Activated CD8-positive, alpha-beta T cell treated with anti-CD3 and anti-CD28 coated beads, Interleukin-2, amount 10 ng/mL, durations not matched to agents 7 days and 5 days (primary cell): ENCODE data around the gene AIF1L. TPM values are rescaled to one million over a fixed set of nuclear protein-coding genes. Genes with fewer than 3 reads are reported as not detected.
"Not testable (repeated sequence)": the region's sequence is repeated elsewhere in the genome, so short reads cannot be mapped to it uniquely, and the experiment has no call there.

Experiments used
- ATAC-seq: fragments of 150-1000 bp; cut with Tn5 transposase; one replicate; pipeline ENCODE4 v1.10.0; 2021; ENCODE audit warnings: moderate library complexity
- CTCF ChIA-PET: fragments of 350-600 bp; sonication (Branson Sonifier 250); formaldehyde crosslinking; loops from one replicate; lab custom pipeline; 2021; ENCODE audit warnings: antibody characterized with exemption; lab: Charles Lee
- POLR2A ChIA-PET: fragments of 350-600 bp; sonication (Branson Sonifier 250); formaldehyde crosslinking; loops from one replicate; lab custom pipeline; 2021; ENCODE audit warnings: antibody characterized with exemption; lab: Charles Lee
- DNase-seq: peaks from one replicate; pipeline ENCODE4 v3.0.0-alpha.2; 2020
- H3K27ac Mint-ChIP-seq: one replicate; pipeline ENCODE4 v1.8.0; 2021; ENCODE audit warnings: mild to moderate bottlenecking, mixed read lengths
- H3K27me3 Mint-ChIP-seq: one replicate; pipeline ENCODE4 v1.8.0; 2021; ENCODE audit warnings: low read depth, mixed read lengths
- H3K36me3 Mint-ChIP-seq: one replicate; pipeline ENCODE4 v1.8.0; 2021; ENCODE audit warnings: low read depth, mixed read lengths
- H3K4me1 Mint-ChIP-seq: one replicate; pipeline ENCODE4 v1.8.0; 2021; ENCODE audit warnings: low read depth, mixed read lengths
- H3K4me3 Mint-ChIP-seq: one replicate; pipeline ENCODE4 v1.8.0; 2021; ENCODE audit warnings: mild to moderate bottlenecking, mixed read lengths
- H3K9me3 Mint-ChIP-seq: one replicate; pipeline ENCODE4 v1.8.0; 2022; ENCODE audit warnings: mixed read lengths; ENCODE audit not compliant: insufficient read depth
- total RNA-seq, 2 experiments: library from RNA; stranded (reverse); gene quantifications; one replicate each; pipeline ENCODE4 v1.2.3, GENCODE V29; 2021

AIF1L gene
- total RNA-seq, 2 experiments from 2014 or later: 0.29 to 0.31 TPM

GRCh38 chr9:131103535-131103934 is 7.2 kb downstream of the AIF1L start:
- Mint-ChIP-seq H3K36me3 (no peaks in the 10 kb centered on the region), H3K27ac (no peak overlapping the region), H3K4me1 (no peaks in the 10 kb centered on the region), H3K4me3 (no peak overlapping the region), H3K9me3 (no peaks in the 10 kb centered on the region), H3K27me3 (no peaks in the 10 kb centered on the region)
- ChIA-PET POLR2A (no interaction called here), CTCF (no interaction called here)
- DNase-seq (no peak), ATAC-seq (no peak)

GRCh38 chr9:131104016-131104740 is 7.8 kb downstream of the AIF1L start:
- no peaks in the 10 kb centered on the region for H3K9me3 Mint-ChIP-seq
- POLR2A ChIA-PET: no interaction called here
- H3K4me3 Mint-ChIP-seq: no peak overlapping the region
- H3K27ac Mint-ChIP-seq: no peak overlapping the region
- CTCF ChIA-PET: no interaction called here
- no peaks in the 10 kb centered on the region for H3K27me3 Mint-ChIP-seq
- ATAC-seq (no peak), DNase-seq (no peak)
- H3K36me3 Mint-ChIP-seq: no peaks in the 10 kb centered on the region
- no peaks in the 10 kb centered on the region for H3K4me1 Mint-ChIP-seq

GRCh38 chr9:131105952-131106351 is 9.6 kb downstream of the AIF1L start:
- no peaks in the 10 kb centered on the region for H3K27me3 Mint-ChIP-seq
- no peak overlapping the region for H3K4me3 Mint-ChIP-seq
- H3K36me3 Mint-ChIP-seq: no peaks in the 10 kb centered on the region
- ATAC-seq: no peak
- DNase-seq: no peak
- no peaks in the 10 kb centered on the region for H3K4me1 Mint-ChIP-seq
- H3K27ac Mint-ChIP-seq: no peak overlapping the region
- no peaks in the 10 kb centered on the region for H3K9me3 Mint-ChIP-seq
- CTCF ChIA-PET: no interaction called here
- POLR2A ChIA-PET: interaction anchor here (1.1 kb wide), 1 partner anchor 19 kb away, joined by 3 read pairs; the partner anchor contains the start of gene NUP214

GRCh38 chr9:131107760-131108159 is 11.4 kb downstream of the AIF1L start:
- POLR2A ChIA-PET: no interaction called here
- H3K4me1 Mint-ChIP-seq: no peaks in the 10 kb centered on the region
- H3K27me3 Mint-ChIP-seq: no peaks in the 10 kb centered on the region
- DNase-seq (no peak), ATAC-seq (no peak)
- CTCF ChIA-PET: no interaction called here
- H3K9me3 Mint-ChIP-seq: no peaks in the 10 kb centered on the region
- H3K27ac Mint-ChIP-seq: no peak overlapping the region
- no peak overlapping the region for H3K4me3 Mint-ChIP-seq
- no peaks in the 10 kb centered on the region for H3K36me3 Mint-ChIP-seq

GRCh38 chr9:131111186-131111853 is 15.0 kb downstream of the AIF1L start:
- Mint-ChIP-seq H3K27me3 (peaks cover 2% of the 10 kb centered on the region), H3K27ac (no peak overlapping the region), H3K4me1 (no peaks in the 10 kb centered on the region), H3K36me3 (no peaks in the 10 kb centered on the region), H3K4me3 (no peak overlapping the region), H3K9me3 (no peaks in the 10 kb centered on the region)
- CTCF ChIA-PET: interaction anchor here (0.8 kb wide), 1 partner anchor 225 kb away, joined by 3 read pairs; no protein-coding TSS in a partner anchor
- POLR2A ChIA-PET: interaction anchor here (1.1 kb wide), 1 partner anchor 14 kb away, joined by 3 read pairs; the partner anchor contains the start of gene NUP214
- ATAC-seq: no peak
- no peak for DNase-seq

- DNase-seq (no peak), ATAC-seq (no peak)
- no peaks in the 10 kb centered on the region for H3K4me1 Mint-ChIP-seq
- H3K36me3 Mint-ChIP-seq: no peaks in the 10 kb centered on the region
- no peak overlapping the region for H3K4me3 Mint-ChIP-seq
- no peak overlapping the region for H3K27ac Mint-ChIP-seq
- ChIA-PET POLR2A (no interaction called here), CTCF (no interaction called here)
- H3K27me3 Mint-ChIP-seq: peaks cover 2% of the 10 kb centered on the region
- no peaks in the 10 kb centered on the region for H3K9me3 Mint-ChIP-seq
These were observed 15.6 kb downstream of the AIF1L start for GRCh38 chr9:131111854-131112311.

- ATAC-seq (no peak), DNase-seq (no peak)
- ChIA-PET POLR2A (interaction anchor here (1.8 kb wide), 1 partner anchor 13 kb away, joined by 6 read pairs; the partner anchor contains the start of gene NUP214), CTCF (no interaction called here)
- Mint-ChIP-seq H3K36me3 (no peaks in the 10 kb centered on the region), H3K9me3 (no peaks in the 10 kb centered on the region), H3K4me3 (no peak overlapping the region), H3K27ac (no peak overlapping the region), H3K27me3 (peaks cover 2% of the 10 kb centered on the region), H3K4me1 (no peaks in the 10 kb centered on the region)
These were observed 16.2 kb downstream of the AIF1L start for GRCh38 chr9:131112374-131113154.

DNA sequence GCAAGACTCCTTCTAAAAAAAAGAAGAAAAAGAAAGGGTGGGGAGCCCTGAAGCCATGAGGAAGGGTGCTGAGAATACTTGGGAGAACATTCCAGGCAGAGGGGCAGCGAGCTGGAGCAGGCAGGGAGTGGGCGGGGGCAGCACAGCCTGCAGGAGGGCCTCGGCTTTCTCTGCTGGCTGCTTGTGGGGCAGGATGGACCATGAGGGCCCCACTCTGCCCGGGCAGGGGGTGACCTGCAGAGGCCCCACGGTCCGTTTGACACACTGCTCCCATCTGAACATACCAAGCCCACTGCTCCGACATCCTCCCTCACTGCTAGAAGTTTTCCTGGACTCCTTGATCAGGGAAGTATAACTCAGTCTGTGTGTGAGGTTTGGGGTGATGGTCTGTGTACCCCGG is 17.3 kb downstream of the AIF1L start:
- POLR2A ChIA-PET: interaction anchor here (1.8 kb wide), 1 partner anchor 11 kb away, joined by 6 read pairs; the partner anchor contains the start of gene NUP214
- no peak overlapping the region for H3K4me3 Mint-ChIP-seq
- no peaks in the 10 kb centered on the region for H3K4me1 Mint-ChIP-seq

GRCh38 chr9:131114084-131114535 is 17.8 kb downstream of the AIF1L start:
- no peak overlapping the region for H3K4me3 Mint-ChIP-seq
- ATAC-seq: no peak
- no peak for DNase-seq
- ChIA-PET POLR2A (interaction anchor here (1.8 kb wide), 1 partner anchor 11 kb away, joined by 6 read pairs; the partner anchor contains the start of gene NUP214), CTCF (no interaction called here)
- no peaks in the 10 kb centered on the region for H3K9me3 Mint-ChIP-seq
- no peak overlapping the region for H3K27ac Mint-ChIP-seq
- H3K4me1 Mint-ChIP-seq: no peaks in the 10 kb centered on the region
- peaks cover 5% of the 10 kb centered on the region for H3K27me3 Mint-ChIP-seq
- no peaks in the 10 kb centered on the region for H3K36me3 Mint-ChIP-seq

More for the DNA sequence above, 17.3 kb downstream of the AIF1L start:
- Mint-ChIP-seq H3K27ac (no peak overlapping the region), H3K36me3 (no peaks in the 10 kb centered on the region), H3K27me3 (peaks cover 2% of the 10 kb centered on the region), H3K9me3 (no peaks in the 10 kb centered on the region)
- ATAC-seq (no peak), DNase-seq (no peak)
- CTCF ChIA-PET: no interaction called here

DNA sequence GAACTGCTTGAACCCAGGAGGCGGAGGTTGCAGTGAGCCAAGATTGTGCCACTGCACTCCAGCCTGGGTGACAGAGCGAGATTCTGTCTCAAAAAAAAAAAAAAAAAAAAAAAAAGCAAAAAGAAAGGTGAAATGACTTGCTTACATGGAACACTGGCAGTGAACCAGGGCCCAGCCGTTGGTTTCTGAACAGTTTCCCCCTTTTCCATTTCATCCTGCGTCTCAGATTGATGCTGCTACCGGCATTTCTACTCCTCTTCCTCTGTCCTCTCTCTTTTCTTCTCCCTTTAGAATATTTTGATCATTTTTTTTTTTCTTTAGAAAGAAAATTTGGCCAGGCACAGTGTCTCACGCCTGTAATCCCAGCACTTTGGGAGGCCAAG is 19.0 kb downstream of the AIF1L start:
- POLR2A ChIA-PET, H3K27me3 Mint-ChIP-seq, H3K4me3 Mint-ChIP-seq, H3K36me3 Mint-ChIP-seq, H3K27ac Mint-ChIP-seq, DNase-seq, ATAC-seq, H3K9me3 Mint-ChIP-seq, CTCF ChIA-PET, H3K4me1 Mint-ChIP-seq: not testable (repeated sequence)

DNA sequence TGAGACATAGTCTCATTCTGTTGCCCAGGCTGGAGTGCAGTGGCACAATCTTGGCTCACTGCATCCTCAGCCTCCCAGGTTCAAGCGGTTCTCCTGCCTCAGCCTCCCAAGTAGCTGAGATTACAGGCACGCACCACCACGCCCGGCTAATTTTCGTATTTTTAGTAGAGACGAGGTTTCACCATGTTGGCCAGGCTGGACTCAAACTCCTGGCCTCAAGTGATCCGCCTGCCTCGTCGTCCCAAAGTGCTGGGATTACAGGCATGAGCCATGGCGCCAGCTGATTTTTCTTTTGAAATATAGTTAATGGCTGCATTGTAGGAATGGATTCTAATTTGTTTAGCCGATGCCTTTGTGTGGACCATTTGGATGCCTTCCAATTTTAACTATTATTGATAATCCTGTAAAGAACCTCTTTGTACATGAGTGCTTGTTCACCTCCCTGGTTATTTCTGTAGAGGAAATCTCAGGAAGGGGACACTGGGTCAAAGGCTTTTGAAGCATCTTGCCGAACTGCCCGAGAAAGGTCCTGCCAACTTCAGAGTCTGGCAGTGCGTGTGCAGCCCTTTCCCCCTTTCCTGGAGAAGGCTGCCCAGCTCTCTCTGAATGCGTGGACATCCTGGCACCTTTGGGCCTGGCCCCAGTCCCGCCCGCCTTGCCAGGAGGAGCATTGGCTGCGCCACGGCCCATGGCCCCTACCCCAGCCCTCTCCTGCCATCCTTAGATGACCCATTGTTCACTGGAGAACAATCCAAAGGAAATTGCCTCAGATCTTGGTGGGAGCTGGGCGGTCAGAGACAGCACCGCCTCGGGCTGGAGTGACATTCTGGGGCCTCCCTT is 20.2 kb downstream of the AIF1L start:
- ChIA-PET CTCF (no interaction called here), POLR2A (no interaction called here)
- Mint-ChIP-seq H3K27ac (no peak overlapping the region), H3K9me3 (no peaks in the 10 kb centered on the region), H3K36me3 (no peaks in the 10 kb centered on the region), H3K4me3 (no peak overlapping the region), H3K4me1 (no peaks in the 10 kb centered on the region), H3K27me3 (peaks cover 8% of the 10 kb centered on the region)
- no peak for ATAC-seq
- no peak for DNase-seq
